ENCODE measurements around the gene PLXNA1. TPM values are rescaled to one million over a fixed set of nuclear protein-coding genes. Genes with fewer than 3 reads are reported as not detected.

The PLXNA1 gene
- polyA plus RNA-seq, 1 of the 3 experiments (the other 2 are of a cell fraction) = 48.1 TPM

- Histone ChIP-seq H3K36me3 (replicated peaks in 1 of 2; ENCODE audit: control insufficient read depth in 1 of 2, insufficient read depth in 2 of 2, low read length in 1 of 2) (peaks cover 0 to 42% of the 10 kb centered on the region in 2 experiments), H3K9me2 (no peaks in the 10 kb centered on the region), H3F3A (replicated peaks; ENCODE audit: insufficient read depth) (no peaks in the 10 kb centered on the region), H3K4me2 (no peak overlapping the region), H3K9me3 (no peaks in the 10 kb centered on the region), H4K20me1 (ENCODE audit: insufficient read depth) (peaks cover 83% of the 10 kb centered on the region), H3K27me3 (ENCODE audit: insufficient read depth) (no peaks in the 10 kb centered on the region), H2AFZ (ENCODE audit: low read depth) (no peak overlapping the region), H3K79me2 (ENCODE audit: insufficient read depth) (peaks cover 98% of the 10 kb centered on the region), H3K9ac (no peak overlapping the region), H3K27ac (ENCODE audit: low read depth in 2 of 2, low read length in 1 of 2) (no peak overlapping the region), H3K4me1 (ENCODE audit: control insufficient read depth in 1 of 2, insufficient read depth in 2 of 2, low read depth in 1 of 2, low read length in 1 of 2) (peaks cover 4 to 38% of the 10 kb centered on the region in 2 experiments; a peak in 2 of 4 replicates), H3K4me3 (ENCODE audit: low read depth in 2 of 2, low read length in 1 of 2) (no peak overlapping the region)
- POLR2A ChIA-PET = no interaction called here
- CTCF ChIA-PET = interaction anchor here (1.0 to 3.0 kb wide), 8 partner anchors 10 to 553 kb away, joined by 3 to 14 read pairs (median 3); partner anchors contain the start of gene PLXNA1
- 93% methylated on average over 5 of the region's 12 CpGs for WGBS (ENCODE audit: low lambda C conversion rate)
- DNase-seq = no peak
- TF ChIP-seq SMC3 (IDR thresholded peaks at IDR 0.05; ENCODE audit: low read depth, low read length) (no peak), YY1 (IDR thresholded peaks at IDR 0.05; ENCODE audit: low read depth) (no peak), TCF12 (IDR thresholded peaks at IDR 0.05) (no peak), USF2 (IDR thresholded peaks at IDR 0.05; ENCODE audit: borderline replicate concordance, low read depth, low read length) (no peak), RFX5 (IDR thresholded peaks at IDR 0.05; ENCODE audit: low read length) (no peak), SIN3A (IDR thresholded peaks at IDR 0.05; ENCODE audit: borderline replicate concordance, low read depth, low read length) (no peak), RAD21 (IDR thresholded peaks at IDR 0.05; ENCODE audit: low read length) (no peak), MXI1 (IDR thresholded peaks at IDR 0.05; ENCODE audit: low read depth, low read length) (no peak), RCOR1 (IDR thresholded peaks at IDR 0.05; ENCODE audit: low read length) (no peak), CTCF (IDR thresholded peaks at IDR 0.05) (no peak), MAX (IDR thresholded peaks at IDR 0.05; ENCODE audit: low read depth) (no peak), MEF2A (IDR thresholded peaks at IDR 0.05; ENCODE audit: borderline replicate concordance, low read depth) (no peak)
Measured at GRCh38 chr3:126995254-126995780, 12.4 kb downstream of the PLXNA1 start.

- peaks cover 98% of the 10 kb centered on the region for H3K79me2 ChIP-seq (ENCODE audit: insufficient read depth)
- peaks cover 0 to 35% of the 10 kb centered on the region in 2 experiments for H3K36me3 ChIP-seq (replicated peaks in 1 of 2; ENCODE audit: control insufficient read depth in 1 of 2, insufficient read depth in 2 of 2, low read length in 1 of 2)
- H3K4me3 ChIP-seq (ENCODE audit: low read depth in 2 of 2, low read length in 1 of 2) = no peak overlapping the region
- no peak overlapping the region for H3K27ac ChIP-seq (ENCODE audit: low read depth in 2 of 2, low read length in 1 of 2)
- peaks cover 76% of the 10 kb centered on the region for H4K20me1 ChIP-seq (ENCODE audit: insufficient read depth)
- no peaks in the 10 kb centered on the region for H3K9me3 ChIP-seq
- no peaks in the 10 kb centered on the region for H3K27me3 ChIP-seq (ENCODE audit: insufficient read depth)
- ChIA-PET POLR2A (no interaction called here), CTCF (interaction anchor here (0.9 to 3.0 kb wide), 8 partner anchors 11 to 552 kb away, joined by 3 to 14 read pairs (median 3); partner anchors contain the start of gene PLXNA1)
- 90% methylated on average over 3 of the region's 11 CpGs for WGBS (ENCODE audit: low lambda C conversion rate)
- H3K9me2 ChIP-seq = no peaks in the 10 kb centered on the region
- H3K4me2 ChIP-seq = no peak overlapping the region
- H2AFZ ChIP-seq (ENCODE audit: low read depth) = no peak overlapping the region
- no peak overlapping the region for H3K9ac ChIP-seq
- DNase-seq = no peak
- TF ChIP-seq EP300 (IDR thresholded peaks at IDR 0.05; ENCODE audit: borderline replicate concordance in 1 of 2, low read depth in 1 of 2, low read length in 1 of 2) = no peak
- TF ChIP-seq CTCF (IDR thresholded peaks at IDR 0.05) = peak; percentile 27
- H3K4me1 ChIP-seq (ENCODE audit: control insufficient read depth in 1 of 2, insufficient read depth in 2 of 2, low read depth in 1 of 2, low read length in 1 of 2) = peaks cover 4 to 45% of the 10 kb centered on the region in 2 experiments; a peak in 2 of 4 replicates
- H3F3A ChIP-seq (replicated peaks; ENCODE audit: insufficient read depth) = no peaks in the 10 kb centered on the region
Measured at GRCh38 chr3:126995926-126996512, 13.1 kb downstream of the PLXNA1 start.

All from SK-N-SH (cell line).